B cell (primary cell): ENCODE data around the gene RABEPK.
"Not testable (repeated sequence)": the region's sequence is repeated elsewhere in the genome, so short reads cannot be mapped to it uniquely, and the experiment has no call there.

ENCODE experiments used
- CTCF ChIP-seq: fragments of 200-600 bp; IDR thresholded peaks from one replicate; pipeline ENCODE4 v1.8.0; 2022; ENCODE audit warnings: antibody characterized with exemption, mild to moderate bottlenecking
- EZH2 ChIP-seq: IDR thresholded peaks from 2 replicates; pipeline ENCODE4 v1.6.1; 2012; ENCODE audit warnings: borderline replicate concordance, low read depth, mild to moderate bottlenecking, moderate library complexity, low read length; ENCODE audit not compliant: insufficient read depth, poor library complexity, severe bottlenecking

GRCh38 chr9:125264068-125264467 lies 63.7 kb downstream of the RABEPK start:
- not testable (repeated sequence) for TF ChIP-seq CTCF, EZH2
